ENCODE measurements around the gene CCDC85A. TPM values are rescaled to one million over a fixed set of nuclear protein-coding genes. Genes with fewer than 3 reads are reported as not detected.

CCDC85A gene
- total and polyA plus RNA-seq, 4 donors: 1.7 to 10.5 (median 6.6) TPM

- TF ChIP-seq CTCF (IDR thresholded peaks at IDR 0.05; ENCODE audit: control extremely low read depth, extremely low read depth): no peak
- ATAC-seq (ENCODE audit: insufficient read depth, low FRiP score) (no peak), DNase-seq (no peak)
- WGBS, 2 donors: 76 to 82% methylated on average over 2 of the region's 2 CpGs
- Histone ChIP-seq H3K4me1 (ENCODE audit: control insufficient read depth in 5 of 5, insufficient read depth in 5 of 5, low read length in 5 of 5) (peaks cover 0 to 11% (median 0%) of the 10 kb centered on the region in 5 donors), H3K36me3 (ENCODE audit: control insufficient read depth in 4 of 4, insufficient read depth in 4 of 4, low read length in 4 of 4) (no peaks in the 10 kb centered on the region), H3K9me3 (ENCODE audit: control insufficient read depth in 4 of 4, insufficient read depth in 3 of 4, low read length in 3 of 4) (no peaks in the 10 kb centered on the region), H3K4me3 (no peak overlapping the region), H3K27ac (ENCODE audit: low read depth in 1 of 2, low read length in 1 of 2) (peak overlapping the region in 1 of 2 donors; percentile 33), H3K27me3 (ENCODE audit: control insufficient read depth in 3 of 3, insufficient read depth in 3 of 3, low read length in 2 of 3) (no peaks in the 10 kb centered on the region), H3K9ac (ENCODE audit: insufficient read depth in 1 of 2, low read length in 2 of 2) (no peak overlapping the region)
Measured at GRCh38 chr2:56338232-56338631, 154.4 kb downstream of the CCDC85A start.

- Histone ChIP-seq H3K9ac (ENCODE audit: insufficient read depth in 1 of 2, low read length in 2 of 2) (no peak overlapping the region), H3K9me3 (ENCODE audit: control insufficient read depth in 4 of 4, insufficient read depth in 3 of 4, low read length in 3 of 4) (no peaks in the 10 kb centered on the region), H3K4me1 (ENCODE audit: control insufficient read depth in 5 of 5, insufficient read depth in 5 of 5, low read length in 5 of 5) (peaks cover 0 to 2% (median 0%) of the 10 kb centered on the region in 5 donors), H3K27ac (ENCODE audit: low read depth in 1 of 2, low read length in 1 of 2) (no peak overlapping the region), H3K4me3 (no peak overlapping the region), H3K27me3 (ENCODE audit: control insufficient read depth in 3 of 3, insufficient read depth in 3 of 3, low read length in 2 of 3) (no peaks in the 10 kb centered on the region), H3K36me3 (ENCODE audit: control insufficient read depth in 4 of 4, insufficient read depth in 4 of 4, low read length in 4 of 4) (no peaks in the 10 kb centered on the region)
- TF ChIP-seq CTCF (IDR thresholded peaks at IDR 0.05; ENCODE audit: control extremely low read depth, extremely low read depth): no peak
- WGBS, 2 donors: 85 to 87% methylated on average over 1 of the region's 1 CpG
- no peak for DNase-seq
- no peak for ATAC-seq (ENCODE audit: insufficient read depth, low FRiP score)
Measured at GRCh38 chr2:56344771-56345170, 161.0 kb downstream of the CCDC85A start.

- no peak for DNase-seq
- Histone ChIP-seq H3K27me3 (ENCODE audit: control insufficient read depth in 3 of 3, insufficient read depth in 3 of 3, low read length in 2 of 3) (no peaks in the 10 kb centered on the region), H3K27ac (ENCODE audit: low read depth in 1 of 2, low read length in 1 of 2) (no peak overlapping the region), H3K9me3 (ENCODE audit: control insufficient read depth in 4 of 4, insufficient read depth in 3 of 4, low read length in 3 of 4) (no peaks in the 10 kb centered on the region), H3K4me1 (ENCODE audit: control insufficient read depth in 5 of 5, insufficient read depth in 5 of 5, low read length in 5 of 5) (peaks cover 0 to 2% (median 0%) of the 10 kb centered on the region in 5 donors), H3K9ac (ENCODE audit: insufficient read depth in 1 of 2, low read length in 2 of 2) (no peak overlapping the region), H3K4me3 (no peak overlapping the region), H3K36me3 (ENCODE audit: control insufficient read depth in 4 of 4, insufficient read depth in 4 of 4, low read length in 4 of 4) (no peaks in the 10 kb centered on the region)
- no peak for ATAC-seq (ENCODE audit: insufficient read depth, low FRiP score)
- no peak for TF ChIP-seq CTCF (IDR thresholded peaks at IDR 0.05; ENCODE audit: control extremely low read depth, extremely low read depth)
- 72 to 88% methylated on average over 4 of the region's 4 CpGs for WGBS, 2 donors
Measured at GRCh38 chr2:56347881-56348280, 164.1 kb downstream of the CCDC85A start.

Data from lung (tissue), 12 donors.